Fibroblast of skin of scalp (primary cell): Measurements from ENCODE around the gene APOE.
A peak's percentile ranks its signal among the peaks of the same experiment; 100 is the strongest.
"Not testable (repeated sequence)": the region's sequence is repeated elsewhere in the genome, so short reads cannot be mapped to it uniquely, and the experiment has no call there.

Experiments used
- DNase-seq: peaks from one replicate; pipeline ENCODE4 v3.0.0-alpha.2; 2013

Gene APOE

DNA sequence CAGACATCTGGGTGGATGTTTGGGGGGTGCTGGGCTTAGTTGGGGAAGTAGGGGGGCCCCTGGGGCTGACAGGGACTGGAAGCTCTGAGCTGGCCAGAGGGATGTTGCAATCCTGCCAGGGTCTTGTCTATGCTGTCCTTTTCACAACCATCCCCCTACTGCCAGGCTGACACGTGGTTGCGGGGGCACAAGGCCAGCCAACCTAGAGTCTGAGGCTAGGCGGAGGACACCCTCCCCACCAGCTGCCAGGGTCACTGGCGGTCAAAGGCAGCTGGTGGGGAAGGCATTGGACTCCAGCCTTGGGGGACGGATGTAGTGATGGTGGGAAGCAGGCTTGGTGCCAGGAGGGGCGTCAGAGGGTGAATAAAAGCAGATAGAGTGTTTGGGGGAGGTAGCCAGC lies 7.3 kb downstream of the APOE start:
- no peak for DNase-seq

GRCh38 chr19:44913512-44914432 lies 8.2 kb downstream of the APOE start:
- DNase-seq, result not testable (repeated sequence)

- DNase-seq, result peak; percentile 82
Measured at GRCh38 chr19:44914433-44915206, 9.0 kb downstream of the APOE start, which contains the start of gene APOC1. TSS of gene APOC1 (plus strand) at chr19:44914608. CDS start at chr19:44914892, 284 bp downstream.

DNA sequence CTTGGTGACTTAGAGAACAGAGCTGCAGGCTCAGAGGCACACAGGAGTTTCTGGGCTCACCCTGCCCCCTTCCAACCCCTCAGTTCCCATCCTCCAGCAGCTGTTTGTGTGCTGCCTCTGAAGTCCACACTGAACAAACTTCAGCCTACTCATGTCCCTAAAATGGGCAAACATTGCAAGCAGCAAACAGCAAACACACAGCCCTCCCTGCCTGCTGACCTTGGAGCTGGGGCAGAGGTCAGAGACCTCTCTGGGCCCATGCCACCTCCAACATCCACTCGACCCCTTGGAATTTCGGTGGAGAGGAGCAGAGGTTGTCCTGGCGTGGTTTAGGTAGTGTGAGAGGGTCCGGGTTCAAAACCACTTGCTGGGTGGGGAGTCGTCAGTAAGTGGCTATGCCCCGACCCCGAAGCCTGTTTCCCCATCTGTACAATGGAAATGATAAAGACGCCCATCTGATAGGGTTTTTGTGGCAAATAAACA lies 18.7 kb downstream of the APOE start:
- DNase-seq, result no peak

DNA sequence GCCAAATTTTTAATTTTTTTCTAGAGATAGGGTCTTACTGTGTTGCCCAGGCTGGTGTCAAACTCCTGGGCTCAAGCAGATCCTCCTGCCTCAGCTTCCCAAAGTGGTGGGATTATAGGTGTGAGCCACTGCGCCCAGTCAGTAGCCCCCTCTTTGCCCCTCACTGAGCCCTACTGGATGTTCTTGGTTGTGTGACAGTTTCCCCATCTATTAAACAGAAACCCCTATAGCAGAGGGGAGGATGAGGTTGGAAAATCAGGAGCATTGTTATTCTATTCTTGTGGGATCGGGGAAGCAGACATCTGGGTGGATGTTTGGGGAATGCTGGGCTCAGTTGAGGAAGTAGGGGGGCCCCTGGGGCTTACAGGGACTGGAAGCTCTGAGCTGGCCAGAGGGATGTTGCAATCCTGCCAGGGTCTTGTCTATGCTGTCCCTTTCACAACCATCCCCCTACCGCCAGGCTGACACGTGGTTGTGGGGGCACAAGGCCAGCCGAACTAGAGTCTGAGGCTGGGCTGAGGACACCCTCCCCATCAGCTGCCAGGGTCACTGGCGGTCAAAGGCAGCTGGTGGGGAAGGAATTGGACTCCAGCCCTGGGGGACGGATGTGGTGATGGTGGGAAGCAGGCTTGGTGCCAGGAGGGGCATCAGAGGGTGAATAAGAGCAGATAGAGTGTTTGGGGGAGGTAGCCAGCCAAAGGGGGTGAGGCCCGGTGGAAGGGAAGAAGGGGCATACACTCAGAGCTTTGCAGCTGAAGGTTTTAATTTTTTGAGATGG lies 19.7 kb downstream of the APOE start:
- DNase-seq, result peak; percentile 57

GRCh38 chr19:44926245-44927077 lies 20.9 kb downstream of the APOE start:
- not testable (repeated sequence) for DNase-seq

DNA sequence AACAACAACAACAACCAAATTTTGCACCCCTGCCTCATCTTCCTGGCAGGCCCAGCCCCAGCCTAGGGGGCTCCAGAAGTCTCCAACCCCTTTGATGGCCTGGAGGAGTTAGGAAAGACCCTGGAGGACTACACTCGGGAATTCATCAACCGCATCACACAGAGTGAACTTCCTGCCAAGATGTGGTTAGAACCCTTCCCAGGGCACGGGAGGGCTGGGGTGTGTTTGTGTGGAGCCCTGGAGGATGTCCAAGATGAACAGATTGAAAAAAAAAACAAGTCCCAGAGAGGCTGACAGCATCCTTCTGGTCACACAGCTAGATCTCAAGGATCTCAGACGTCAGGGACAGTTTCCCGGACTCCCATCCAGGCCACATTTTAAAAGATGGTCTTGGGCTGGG lies 22.1 kb downstream of the APOE start:
- peak; percentile 83 for DNase-seq

DNA sequence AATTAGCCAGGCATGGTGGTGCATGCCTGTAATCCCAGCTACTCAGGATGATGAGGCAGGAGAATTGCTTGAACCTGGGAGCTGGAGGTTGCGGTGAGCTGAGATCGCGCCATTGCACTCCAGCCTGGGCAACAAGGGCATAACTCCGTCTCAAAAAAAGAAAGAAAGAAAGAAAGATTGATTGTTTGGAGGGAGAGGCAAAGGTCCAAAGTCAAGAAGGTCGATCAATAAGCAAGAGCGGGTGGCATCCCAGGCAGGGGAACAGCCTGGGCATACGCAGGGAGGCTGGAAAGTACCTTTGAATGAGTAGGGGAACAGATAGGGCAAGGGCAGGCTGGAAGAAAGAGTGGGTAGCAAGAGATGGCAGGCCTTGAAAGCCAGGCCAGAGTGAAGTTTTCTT lies 24.5 kb downstream of the APOE start:
- no peak for DNase-seq

DNA sequence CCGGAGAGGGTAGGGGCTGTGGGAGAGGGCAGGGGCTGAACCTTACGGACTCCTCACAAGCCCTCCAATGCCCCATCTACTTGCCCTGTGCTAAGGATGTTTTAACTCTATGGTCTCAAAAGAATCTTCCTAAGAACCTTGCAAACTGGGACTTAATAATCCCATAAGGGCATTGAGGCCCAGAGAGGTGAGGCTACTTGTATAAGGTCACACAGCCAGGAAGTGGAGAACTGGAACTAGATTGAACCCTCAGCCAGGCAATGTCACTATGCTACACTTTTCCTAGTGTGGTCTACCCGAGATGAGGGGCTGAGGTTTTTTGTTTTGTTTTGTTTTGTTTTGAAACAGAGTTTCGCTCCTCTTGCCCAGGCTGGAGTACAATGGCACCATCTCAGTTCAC lies 25.9 kb downstream of the APOE start:
- no peak for DNase-seq

GRCh38 chr19:44939668-44940067 lies 34.1 kb downstream of the APOE start:
- no peak for DNase-seq

DNA sequence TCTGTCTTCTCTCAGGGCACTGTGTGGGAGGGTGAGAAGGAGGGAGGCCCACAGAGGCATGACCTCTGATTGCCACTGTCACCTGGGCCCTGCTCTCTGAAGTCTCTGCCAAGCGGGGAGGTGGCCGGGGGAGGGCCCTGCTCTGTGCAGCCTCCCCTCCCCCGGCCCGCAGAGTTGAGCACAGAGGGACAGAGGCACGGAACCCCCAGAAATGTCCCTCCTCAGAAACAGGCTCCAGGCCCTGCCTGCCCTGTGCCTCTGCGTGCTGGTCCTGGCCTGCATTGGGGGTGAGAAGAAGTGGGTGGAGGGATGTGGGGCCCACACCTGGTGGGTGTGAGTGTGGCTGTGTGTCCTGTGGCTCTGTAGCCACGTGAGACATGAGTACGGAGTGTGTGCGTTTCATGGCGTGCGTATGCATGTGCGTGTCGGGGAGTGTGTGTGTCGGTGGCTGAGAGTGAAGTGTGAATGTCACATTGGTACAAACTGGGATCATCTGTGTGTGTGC lies 36.5 kb downstream of the APOE start, which contains the start of gene APOC4:
TSS of gene APOC4 (plus strand) at position 171 of the 505 bp plus-strand sequence. CDS start at position 212, 41 bp downstream.
- no peak for DNase-seq

DNA sequence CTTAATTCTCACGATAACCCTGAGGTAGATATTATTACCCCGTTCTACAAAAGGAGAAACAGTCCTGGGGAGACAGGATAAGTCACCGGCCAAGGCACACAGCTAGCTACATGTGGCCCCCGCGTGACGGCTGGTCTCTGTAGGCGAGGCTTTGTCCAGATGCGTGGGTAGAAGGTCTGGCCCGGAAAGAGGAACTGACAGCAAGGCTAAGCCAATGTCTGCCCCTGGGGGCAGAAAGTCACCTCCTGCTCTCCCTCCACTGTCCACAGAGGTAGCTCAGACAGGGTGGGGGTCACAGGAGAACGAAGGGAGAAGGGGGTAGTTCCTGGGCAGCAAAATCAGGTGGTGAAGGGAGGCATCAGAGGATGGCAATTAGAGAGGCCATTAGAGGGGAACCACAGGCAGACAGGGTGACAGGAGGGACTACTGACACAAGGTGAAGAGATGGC lies 38.2 kb downstream of the APOE start:
- DNase-seq, result no peak

- no peak for DNase-seq
Measured at GRCh38 chr19:44947041-44947581, 41.5 kb downstream of the APOE start.

GRCh38 chr19:44948237-44948636 lies 42.6 kb downstream of the APOE start:
- no peak for DNase-seq

GRCh38 chr19:44948763-44949374 lies 43.3 kb downstream of the APOE start:
- DNase-seq, result peak; percentile 33

- DNase-seq, result no peak
Measured at GRCh38 chr19:44949550-44949949, 44.0 kb downstream of the APOE start.

GRCh38 chr19:44951179-44952159 lies 45.9 kb downstream of the APOE start:
- peak; percentile 83 for DNase-seq

DNA sequence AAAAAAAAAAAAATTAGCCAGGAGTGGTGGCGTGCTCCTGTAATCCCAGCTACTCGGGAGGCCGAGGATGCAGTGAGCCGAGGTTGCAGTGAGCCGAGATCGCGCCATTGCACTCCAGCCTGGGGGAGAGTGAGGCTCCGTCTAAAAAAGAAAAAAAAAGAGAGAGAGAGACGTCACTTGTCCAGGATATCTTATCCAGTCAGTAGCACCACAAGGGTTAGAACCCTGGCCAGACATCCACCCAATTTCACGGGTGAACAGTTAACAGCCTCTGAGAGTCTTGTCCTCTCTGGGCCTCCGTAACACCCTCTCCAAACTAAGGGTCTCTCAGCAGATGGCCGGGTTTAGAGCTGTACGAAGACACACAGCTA lies 48.7 kb downstream of the APOE start:
- no peak for DNase-seq
